ENCODE data around the gene PGGT1B. TPM values are rescaled to one million over a fixed set of nuclear protein-coding genes. Genes with fewer than 3 reads are reported as not detected.

Gene PGGT1B
- total RNA-seq, 1 donor from 2014 or later, result 23.8 TPM

DNA sequence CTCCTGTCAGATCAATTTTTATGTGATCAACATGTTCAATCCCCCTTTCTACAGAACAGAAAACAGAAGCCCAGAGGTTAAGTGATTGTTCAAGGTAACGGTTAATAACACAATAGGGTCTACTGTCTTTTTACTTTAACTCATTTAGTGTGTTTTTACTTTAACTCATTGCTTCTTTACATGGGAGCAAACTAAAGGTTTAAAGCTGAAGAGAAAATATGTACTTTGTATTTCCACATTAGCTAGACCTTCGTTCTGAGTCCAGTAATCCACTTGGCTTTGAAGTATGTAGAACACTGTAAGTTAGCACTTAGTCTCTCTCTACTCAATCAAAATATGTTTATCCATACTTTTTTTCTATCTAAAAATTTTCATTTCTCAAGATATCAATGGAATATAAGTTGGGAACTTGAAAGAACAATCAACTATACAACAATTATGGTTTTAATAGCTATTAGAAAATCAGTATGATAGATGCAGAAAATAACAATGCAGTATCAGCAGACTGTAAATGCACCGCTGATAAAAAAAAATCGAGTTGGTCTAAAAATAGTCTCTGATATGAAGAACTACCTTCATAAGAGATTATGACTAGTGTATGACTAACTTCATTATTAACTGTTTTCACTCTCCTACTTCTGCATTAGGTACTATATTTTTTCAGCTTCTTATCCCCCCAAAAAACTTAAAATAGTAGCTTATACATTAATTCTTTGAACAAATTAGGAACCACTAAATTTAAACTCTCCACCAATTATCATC is 20.6 kb downstream of the PGGT1B start:
- no peak overlapping the region for H3K4me3 ChIP-seq
- no peaks in the 10 kb centered on the region for H3K9me3 ChIP-seq (replicated peaks)
- peaks cover 30% of the 10 kb centered on the region for H3K36me3 ChIP-seq
- no peak for DNase-seq
- intact Hi-C loops (cut with micrococcal nuclease), result no loop called here
- no peak overlapping the region for H3K27ac ChIP-seq (replicated peaks)
- H3K27me3 ChIP-seq (ENCODE audit: low read depth), result no peaks in the 10 kb centered on the region
- peaks cover 25% of the 10 kb centered on the region for H3K4me1 ChIP-seq
- TF ChIP-seq, protein P1, sequence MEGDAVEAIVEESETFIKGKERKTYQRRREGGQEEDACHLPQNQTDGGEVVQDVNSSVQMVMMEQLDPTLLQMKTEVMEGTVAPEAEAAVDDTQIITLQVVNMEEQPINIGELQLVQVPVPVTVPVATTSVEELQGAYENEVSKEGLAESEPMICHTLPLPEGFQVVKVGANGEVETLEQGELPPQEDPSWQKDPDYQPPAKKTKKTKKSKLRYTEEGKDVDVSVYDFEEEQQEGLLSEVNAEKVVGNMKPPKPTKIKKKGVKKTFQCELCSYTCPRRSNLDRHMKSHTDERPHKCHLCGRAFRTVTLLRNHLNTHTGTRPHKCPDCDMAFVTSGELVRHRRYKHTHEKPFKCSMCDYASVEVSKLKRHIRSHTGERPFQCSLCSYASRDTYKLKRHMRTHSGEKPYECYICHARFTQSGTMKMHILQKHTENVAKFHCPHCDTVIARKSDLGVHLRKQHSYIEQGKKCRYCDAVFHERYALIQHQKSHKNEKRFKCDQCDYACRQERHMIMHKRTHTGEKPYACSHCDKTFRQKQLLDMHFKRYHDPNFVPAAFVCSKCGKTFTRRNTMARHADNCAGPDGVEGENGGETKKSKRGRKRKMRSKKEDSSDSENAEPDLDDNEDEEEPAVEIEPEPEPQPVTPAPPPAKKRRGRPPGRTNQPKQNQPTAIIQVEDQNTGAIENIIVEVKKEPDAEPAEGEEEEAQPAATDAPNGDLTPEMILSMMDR (IDR thresholded peaks at IDR 0.05; ENCODE audit: borderline replicate concordance), result no peak

DNA sequence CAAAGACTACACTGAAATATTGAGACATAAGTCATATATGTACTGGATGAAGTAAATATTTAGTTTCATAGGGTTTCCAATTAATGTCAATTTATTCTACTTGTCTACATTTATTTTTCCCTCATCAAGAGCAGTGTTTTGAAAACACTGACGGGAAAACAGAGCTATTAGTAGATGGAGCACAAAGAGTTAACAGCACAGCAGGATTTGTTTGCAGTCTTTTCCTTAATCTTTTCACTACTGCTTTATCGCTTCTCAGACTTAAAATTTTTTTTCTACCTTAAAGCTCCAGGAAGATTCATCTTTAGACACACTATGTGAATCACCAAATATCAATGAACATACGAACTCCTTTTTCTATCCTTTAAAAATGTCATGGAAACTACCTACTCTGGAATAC is 25.6 kb downstream of the PGGT1B start:
- intact Hi-C loops (cut with micrococcal nuclease), result no loop called here
- no peak for DNase-seq
- TF ChIP-seq, protein P1 (IDR thresholded peaks at IDR 0.05; ENCODE audit: borderline replicate concordance), result no peak
- Histone ChIP-seq H3K4me3 (no peak overlapping the region), H3K36me3 (peaks cover 45% of the 10 kb centered on the region), H3K4me1 (peaks cover 2% of the 10 kb centered on the region), H3K27me3 (ENCODE audit: low read depth) (no peaks in the 10 kb centered on the region), H3K27ac (replicated peaks) (no peak overlapping the region), H3K9me3 (replicated peaks) (no peaks in the 10 kb centered on the region)

DNA sequence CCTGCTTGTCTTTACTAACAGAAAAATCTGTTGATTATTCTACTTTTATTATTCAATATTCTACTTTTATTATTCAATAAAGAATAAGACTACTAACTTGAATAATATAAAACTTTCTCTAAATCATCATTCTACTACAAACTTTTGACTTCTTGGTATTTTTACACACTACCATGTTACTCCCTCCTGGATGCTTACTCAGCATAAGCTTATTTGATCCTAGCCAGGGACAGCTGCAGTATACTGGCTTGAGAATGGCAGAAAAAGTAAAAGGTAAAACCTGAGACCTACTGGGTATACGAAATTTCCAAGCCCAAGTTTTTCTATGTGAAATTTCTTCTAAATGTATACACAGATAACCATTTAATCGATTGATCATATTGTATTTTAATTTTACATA is 26.1 kb downstream of the PGGT1B start:
- Histone ChIP-seq H3K9me3 (replicated peaks) (no peaks in the 10 kb centered on the region), H3K27me3 (ENCODE audit: low read depth) (no peaks in the 10 kb centered on the region), H3K36me3 (peaks cover 45% of the 10 kb centered on the region), H3K27ac (replicated peaks) (no peak overlapping the region), H3K4me3 (no peak overlapping the region), H3K4me1 (no peaks in the 10 kb centered on the region)
- intact Hi-C loops (cut with micrococcal nuclease), result no loop called here
- TF ChIP-seq, protein P1 (IDR thresholded peaks at IDR 0.05; ENCODE audit: borderline replicate concordance), result no peak
- no peak for DNase-seq

DNA sequence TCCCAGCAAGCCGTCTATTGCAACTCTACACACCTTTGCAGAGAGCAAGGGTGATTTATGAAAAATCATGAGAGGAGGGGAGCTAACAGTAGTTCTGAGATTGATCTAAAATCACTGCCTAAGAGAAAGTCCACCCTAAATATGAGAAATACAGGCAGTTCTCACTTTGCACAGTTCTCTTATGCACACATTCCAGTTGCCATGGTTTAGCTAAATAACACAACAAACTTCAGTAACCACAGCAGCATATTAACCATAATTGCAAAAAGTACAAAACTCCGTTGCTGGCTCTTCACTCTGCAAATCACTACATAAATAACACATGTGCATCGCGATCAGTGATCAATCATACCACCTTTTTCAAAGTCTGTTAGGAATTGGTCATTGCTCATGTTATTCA is 31.1 kb downstream of the PGGT1B start:
- Histone ChIP-seq H3K4me1 (no peaks in the 10 kb centered on the region), H3K9me3 (replicated peaks) (no peaks in the 10 kb centered on the region), H3K4me3 (no peak overlapping the region), H3K27me3 (ENCODE audit: low read depth) (no peaks in the 10 kb centered on the region), H3K27ac (replicated peaks) (no peak overlapping the region), H3K36me3 (peaks cover 51% of the 10 kb centered on the region)
- no peak for DNase-seq
- TF ChIP-seq, protein P1 (IDR thresholded peaks at IDR 0.05; ENCODE audit: borderline replicate concordance), result no peak
- intact Hi-C loops (cut with micrococcal nuclease), result no loop called here

DNA sequence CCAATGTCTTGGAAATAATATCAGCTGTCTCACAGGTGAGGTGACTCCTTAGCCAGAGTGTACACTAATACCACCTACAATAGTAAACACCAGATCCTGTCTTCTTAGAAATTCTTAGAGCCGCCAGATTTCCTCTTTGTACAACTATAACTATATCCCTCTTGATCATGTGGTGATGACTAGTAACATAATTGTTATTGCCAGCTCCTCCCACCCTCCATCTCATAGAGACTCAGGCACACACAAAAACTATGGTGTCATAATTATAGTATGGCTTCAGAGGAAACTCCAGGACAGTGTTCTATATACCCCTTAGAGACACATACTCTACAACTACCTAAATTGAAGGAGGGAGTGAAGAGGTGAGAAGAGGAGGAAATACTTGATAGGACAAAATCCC is 33.1 kb downstream of the PGGT1B start:
- TF ChIP-seq, protein P1 (IDR thresholded peaks at IDR 0.05; ENCODE audit: borderline replicate concordance), result no peak
- H3K9me3 ChIP-seq (replicated peaks), result no peaks in the 10 kb centered on the region
- intact Hi-C loops (cut with micrococcal nuclease), result no loop called here
- H3K4me1 ChIP-seq, result no peaks in the 10 kb centered on the region
- peaks cover 45% of the 10 kb centered on the region for H3K36me3 ChIP-seq
- no peaks in the 10 kb centered on the region for H3K27me3 ChIP-seq (ENCODE audit: low read depth)
- H3K4me3 ChIP-seq, result no peak overlapping the region
- no peak overlapping the region for H3K27ac ChIP-seq (replicated peaks)
- no peak for DNase-seq
